Measurements from ENCODE around the gene OBSCN. TPM values are rescaled to one million over a fixed set of nuclear protein-coding genes. Genes with fewer than 3 reads are reported as not detected.
A peak's percentile ranks its signal among the peaks of the same experiment; 100 is the strongest.

The OBSCN gene
- total and polyA plus RNA-seq, 12 donors, result 0.90 to 18.0 (median 5.9) TPM

GRCh38 chr1:228164561-228165371 is 43.1 kb upstream of the OBSCN start:
- no peaks in the 10 kb centered on the region for H3K9me3 ChIP-seq (replicated peaks in 1 of 3)
- H3K27me3 ChIP-seq, result no peaks in the 10 kb centered on the region
- H3K4me1 ChIP-seq (replicated peaks in 1 of 2), result peaks cover 0 to 8% of the 10 kb centered on the region in 2 donors
- peak in 5 of 7 donors; percentile 22 to 76 (median 43) for DNase-seq
- intact Hi-C loops (cut with DNase I), result no loop called here
- H3K36me3 ChIP-seq (replicated peaks in 1 of 2), result no peaks in the 10 kb centered on the region
- TF ChIP-seq POLR2A (IDR thresholded peaks at IDR 0.05), result no peak
- TF ChIP-seq CTCF (IDR thresholded peaks at IDR 0.05), result no peak
- peak overlapping the region in 2 of 4 donors; percentile 34 to 42 for H3K4me3 ChIP-seq
- 45 to 51% (median 49%) methylated on average over 20 of the region's 20 CpGs for WGBS, 4 donors
- peak overlapping the region in 4 of 5 donors; percentile 80 to 100 (median 92) for H3K27ac ChIP-seq

GRCh38 chr1:228165372-228166169 is 42.3 kb upstream of the OBSCN start, which contains the start of gene IBA57:
TSS of gene IBA57 (plus strand) at chr1:228165804. CDS start at chr1:228165817, 13 bp downstream.
- no peaks in the 10 kb centered on the region for H3K27me3 ChIP-seq
- H3K4me1 ChIP-seq (replicated peaks in 1 of 2), result peaks cover 0 to 8% of the 10 kb centered on the region in 2 donors
- peak within 1 kb of the TSS; percentile 98 to 100 (median 99) for H3K27ac ChIP-seq
- H3K4me3 ChIP-seq, result peak within 1 kb of the TSS; percentile 42 to 85 (median 74)
- WGBS, 4 donors, result 0 to 2% (median 0%) methylated on average over 3 to 93 of the region's 93 CpGs
- H3K9me3 ChIP-seq (replicated peaks in 1 of 3), result no peaks in the 10 kb centered on the region
- peak; percentile 99 to 100 (median 100) for DNase-seq
- intact Hi-C loops (cut with DNase I), result no loop called here
- TF ChIP-seq CTCF (IDR thresholded peaks at IDR 0.05) (peak; percentile 48 to 99 (median 78)), POLR2A (IDR thresholded peaks at IDR 0.05) (peak; percentile 98)
- no peaks in the 10 kb centered on the region for H3K36me3 ChIP-seq (replicated peaks in 1 of 2)

- peak overlapping the region; percentile 98 to 100 (median 99) for H3K27ac ChIP-seq
- peaks cover 0 to 8% of the 10 kb centered on the region in 2 donors for H3K4me1 ChIP-seq (replicated peaks in 1 of 2)
- TF ChIP-seq POLR2A (IDR thresholded peaks at IDR 0.05) (peak in 1 of 2 donors; percentile 0), CTCF (IDR thresholded peaks at IDR 0.05) (peak in 5 of 6 experiments; percentile 27 to 58 (median 34))
- no peaks in the 10 kb centered on the region for H3K36me3 ChIP-seq (replicated peaks in 1 of 2)
- peak; percentile 83 to 95 (median 88) for DNase-seq
- no peaks in the 10 kb centered on the region for H3K9me3 ChIP-seq (replicated peaks in 1 of 3)
- peak overlapping the region in 2 of 4 donors; percentile 65 to 85 for H3K4me3 ChIP-seq
- intact Hi-C loops (cut with DNase I), result no loop called here
- H3K27me3 ChIP-seq, result no peaks in the 10 kb centered on the region
- WGBS, 4 donors, result 8 to 29% (median 15%) methylated on average over 9 to 26 of the region's 26 CpGs
These were observed 41.5 kb upstream of the OBSCN start for GRCh38 chr1:228166170-228166936.

Measured in adrenal gland (tissue), 12 donors.